ENCODE results near the gene LYRM4.

Gene LYRM4

DNA sequence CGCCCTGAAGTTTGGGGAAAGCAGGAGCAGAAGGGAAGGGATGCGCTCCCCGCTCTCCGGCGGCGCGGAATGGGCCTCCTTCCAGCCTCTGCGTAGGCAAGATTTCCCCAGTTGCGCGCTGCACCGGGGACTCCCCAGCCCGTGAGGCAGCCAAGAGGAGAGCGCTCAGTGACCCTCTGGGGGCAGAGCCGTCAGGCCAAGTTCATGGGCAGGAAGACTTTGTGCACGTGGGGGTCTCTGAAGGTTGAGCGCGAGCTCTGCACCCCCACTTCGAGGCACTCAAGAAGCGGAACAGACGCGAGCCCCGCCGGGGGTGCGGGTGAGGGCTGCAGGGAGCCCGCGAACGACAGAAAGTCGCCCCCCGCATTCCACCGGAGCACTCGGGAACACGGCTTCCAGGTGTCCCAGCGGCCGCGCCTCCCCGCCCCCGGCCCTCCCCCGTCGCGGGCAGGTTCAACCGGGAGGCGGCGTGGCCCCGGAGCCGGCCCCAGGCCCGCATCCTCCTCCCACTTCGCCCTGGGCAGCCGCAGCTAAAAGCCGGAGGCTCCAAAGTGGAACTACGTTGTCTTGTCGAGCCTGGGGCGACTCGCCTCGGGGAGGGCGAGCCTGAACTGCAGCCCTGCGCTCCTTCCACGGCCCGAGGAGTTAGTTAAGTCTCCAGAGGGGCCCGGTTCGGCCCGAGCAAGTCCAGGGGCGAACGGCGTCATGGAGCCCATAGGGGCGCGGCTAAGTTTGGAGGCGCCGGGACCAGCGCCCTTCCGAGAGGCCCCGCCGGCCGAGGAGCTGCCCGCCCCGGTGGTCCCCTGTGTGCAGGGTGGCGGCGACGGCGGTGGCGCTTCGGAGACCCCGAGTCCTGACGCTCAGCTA lies 175.7 kb downstream of the LYRM4 start, which contains the start of gene PPP1R3G:
PPP1R3G (plus strand) TSS at position 561 of the 867 bp plus-strand sequence; CDS start at position 706, 145 bp downstream.
- no peaks in the 10 kb centered on the region for H3K79me2 ChIP-seq
- peak within 1 kb of the TSS; percentile 99 for H2AFZ ChIP-seq
- TF ChIP-seq, protein P1, sequence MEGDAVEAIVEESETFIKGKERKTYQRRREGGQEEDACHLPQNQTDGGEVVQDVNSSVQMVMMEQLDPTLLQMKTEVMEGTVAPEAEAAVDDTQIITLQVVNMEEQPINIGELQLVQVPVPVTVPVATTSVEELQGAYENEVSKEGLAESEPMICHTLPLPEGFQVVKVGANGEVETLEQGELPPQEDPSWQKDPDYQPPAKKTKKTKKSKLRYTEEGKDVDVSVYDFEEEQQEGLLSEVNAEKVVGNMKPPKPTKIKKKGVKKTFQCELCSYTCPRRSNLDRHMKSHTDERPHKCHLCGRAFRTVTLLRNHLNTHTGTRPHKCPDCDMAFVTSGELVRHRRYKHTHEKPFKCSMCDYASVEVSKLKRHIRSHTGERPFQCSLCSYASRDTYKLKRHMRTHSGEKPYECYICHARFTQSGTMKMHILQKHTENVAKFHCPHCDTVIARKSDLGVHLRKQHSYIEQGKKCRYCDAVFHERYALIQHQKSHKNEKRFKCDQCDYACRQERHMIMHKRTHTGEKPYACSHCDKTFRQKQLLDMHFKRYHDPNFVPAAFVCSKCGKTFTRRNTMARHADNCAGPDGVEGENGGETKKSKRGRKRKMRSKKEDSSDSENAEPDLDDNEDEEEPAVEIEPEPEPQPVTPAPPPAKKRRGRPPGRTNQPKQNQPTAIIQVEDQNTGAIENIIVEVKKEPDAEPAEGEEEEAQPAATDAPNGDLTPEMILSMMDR (IDR thresholded peaks at IDR 0.05), result no peak
- H3K27ac ChIP-seq, result peak within 1 kb of the TSS; percentile 68
- no peaks in the 10 kb centered on the region for H3K27me3 ChIP-seq (ENCODE audit: control insufficient read depth, insufficient read depth, low read length)
- peak within 1 kb of the TSS; percentile 69 for H3K9ac ChIP-seq
- H3K4me3 ChIP-seq (ENCODE audit: low read depth, low read length), result peak within 1 kb of the TSS; percentile 41
- no peaks in the 10 kb centered on the region for H3K9me3 ChIP-seq (ENCODE audit: control insufficient read depth, low read length)
- peak within 1 kb of the TSS; percentile 73 for H3K4me2 ChIP-seq (ENCODE audit: low read length)
- H3K4me1 ChIP-seq, result no peaks in the 10 kb centered on the region
- no peaks in the 10 kb centered on the region for H3K36me3 ChIP-seq (ENCODE audit: control insufficient read depth, insufficient read depth, low read length)

- peak overlapping the region; percentile 41 for H3K4me3 ChIP-seq (ENCODE audit: low read depth, low read length)
- peak overlapping the region; percentile 73 for H3K4me2 ChIP-seq (ENCODE audit: low read length)
- H3K79me2 ChIP-seq, result no peaks in the 10 kb centered on the region
- no peaks in the 10 kb centered on the region for H3K36me3 ChIP-seq (ENCODE audit: control insufficient read depth, insufficient read depth, low read length)
- H3K9me3 ChIP-seq (ENCODE audit: control insufficient read depth, low read length), result no peaks in the 10 kb centered on the region
- TF ChIP-seq, protein P1 (IDR thresholded peaks at IDR 0.05), result no peak
- H3K4me1 ChIP-seq, result no peaks in the 10 kb centered on the region
- peak overlapping the region; percentile 68 for H3K27ac ChIP-seq
- peak overlapping the region; percentile 99 for H2AFZ ChIP-seq
- H3K9ac ChIP-seq, result no peak overlapping the region
- no peaks in the 10 kb centered on the region for H3K27me3 ChIP-seq (ENCODE audit: control insufficient read depth, insufficient read depth, low read length)
These were observed 176.4 kb downstream of the LYRM4 start for GRCh38 chr6:5084360-5084780.

- TF ChIP-seq, protein P1 (IDR thresholded peaks at IDR 0.05), result no peak
- no peak overlapping the region for H3K4me2 ChIP-seq (ENCODE audit: low read length)
- H3K27me3 ChIP-seq (ENCODE audit: control insufficient read depth, insufficient read depth, low read length), result no peaks in the 10 kb centered on the region
- H3K36me3 ChIP-seq (ENCODE audit: control insufficient read depth, insufficient read depth, low read length), result no peaks in the 10 kb centered on the region
- no peak overlapping the region for H3K27ac ChIP-seq
- no peaks in the 10 kb centered on the region for H3K9me3 ChIP-seq (ENCODE audit: control insufficient read depth, low read length)
- peak overlapping the region; percentile 99 for H2AFZ ChIP-seq
- no peaks in the 10 kb centered on the region for H3K4me1 ChIP-seq
- H3K9ac ChIP-seq, result no peak overlapping the region
- no peak overlapping the region for H3K4me3 ChIP-seq (ENCODE audit: low read depth, low read length)
- H3K79me2 ChIP-seq, result no peaks in the 10 kb centered on the region
These were observed 176.9 kb downstream of the LYRM4 start for GRCh38 chr6:5083813-5084359.

DNA sequence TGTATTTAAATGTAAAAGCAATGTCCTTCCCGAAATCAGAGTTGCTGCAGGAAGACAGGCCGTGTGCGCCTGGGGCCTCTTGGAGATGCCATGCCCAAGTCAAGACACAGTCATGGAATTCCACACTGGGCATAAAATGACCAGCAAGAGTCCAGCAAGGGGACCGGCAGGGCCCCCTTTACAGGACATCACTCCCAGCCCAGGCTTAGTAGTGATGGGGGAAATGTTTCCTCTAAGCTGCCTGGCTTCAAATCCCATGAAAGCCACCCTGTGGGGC lies 177.5 kb downstream of the LYRM4 start:
- no peaks in the 10 kb centered on the region for H3K27me3 ChIP-seq (ENCODE audit: control insufficient read depth, insufficient read depth, low read length)
- H3K4me3 ChIP-seq (ENCODE audit: low read depth, low read length), result no peak overlapping the region
- H3K79me2 ChIP-seq, result no peaks in the 10 kb centered on the region
- H3K9me3 ChIP-seq (ENCODE audit: control insufficient read depth, low read length), result no peaks in the 10 kb centered on the region
- H3K9ac ChIP-seq, result no peak overlapping the region
- H3K4me1 ChIP-seq, result no peaks in the 10 kb centered on the region
- no peak overlapping the region for H2AFZ ChIP-seq
- H3K36me3 ChIP-seq (ENCODE audit: control insufficient read depth, insufficient read depth, low read length), result no peaks in the 10 kb centered on the region
- H3K27ac ChIP-seq, result no peak overlapping the region
- H3K4me2 ChIP-seq (ENCODE audit: low read length), result no peak overlapping the region
- TF ChIP-seq, protein P1 (IDR thresholded peaks at IDR 0.05), result no peak
